ENCODE results near the gene PLEKHA8. TPM values are rescaled to one million over a fixed set of nuclear protein-coding genes. Genes with fewer than 3 reads are reported as not detected.

PLEKHA8 gene
- polyA plus RNA-seq, 3 donors: 18.6 to 22.3 (median 18.9) TPM

- no peak for DNase-seq (ENCODE audit: extremely low read depth in 1 of 11, low read depth in 9 of 11, low spot score in 4 of 11)
These were observed 18.0 kb downstream of the PLEKHA8 start for GRCh38 chr7:30046127-30046770.

GRCh38 chr7:30047124-30047523 lies 18.9 kb downstream of the PLEKHA8 start:
- DNase-seq (ENCODE audit: extremely low read depth in 1 of 11, low read depth in 9 of 11, low spot score in 4 of 11): no peak

GRCh38 chr7:30048582-30048981 lies 20.4 kb downstream of the PLEKHA8 start:
- DNase-seq (ENCODE audit: extremely low read depth in 1 of 11, low read depth in 9 of 11, low spot score in 4 of 11): no peak

GRCh38 chr7:30049173-30049572 lies 21.0 kb downstream of the PLEKHA8 start:
- no peak for DNase-seq (ENCODE audit: extremely low read depth in 1 of 11, low read depth in 9 of 11, low spot score in 4 of 11)

- DNase-seq (ENCODE audit: extremely low read depth in 1 of 11, low read depth in 9 of 11, low spot score in 4 of 11): no peak
These were observed 24.9 kb downstream of the PLEKHA8 start for GRCh38 chr7:30053068-30053467.

GRCh38 chr7:30057741-30058140 lies 29.5 kb downstream of the PLEKHA8 start:
- DNase-seq (ENCODE audit: extremely low read depth in 1 of 11, low read depth in 9 of 11, low spot score in 4 of 11): no peak

GRCh38 chr7:30061786-30062185 lies 33.6 kb downstream of the PLEKHA8 start:
- DNase-seq (ENCODE audit: extremely low read depth in 1 of 11, low read depth in 9 of 11, low spot score in 4 of 11): peak in 2 of 11 donors; percentile 5 to 12

- peak in 5 of 11 donors; percentile 12 to 46 (median 17) for DNase-seq (ENCODE audit: extremely low read depth in 1 of 11, low read depth in 9 of 11, low spot score in 4 of 11)
These were observed 34.4 kb downstream of the PLEKHA8 start for GRCh38 chr7:30062587-30062986.

GRCh38 chr7:30065746-30066145 lies 37.5 kb downstream of the PLEKHA8 start:
- DNase-seq (ENCODE audit: extremely low read depth in 1 of 11, low read depth in 9 of 11, low spot score in 4 of 11): no peak

- DNase-seq (ENCODE audit: extremely low read depth in 1 of 11, low read depth in 9 of 11, low spot score in 4 of 11): no peak
These were observed 38.5 kb downstream of the PLEKHA8 start for GRCh38 chr7:30066687-30067086.

GRCh38 chr7:30068117-30068516 lies 39.9 kb downstream of the PLEKHA8 start:
- DNase-seq (ENCODE audit: extremely low read depth in 1 of 11, low read depth in 9 of 11, low spot score in 4 of 11): no peak

GRCh38 chr7:30069096-30069867 lies 41.1 kb downstream of the PLEKHA8 start:
- DNase-seq (ENCODE audit: extremely low read depth in 1 of 11, low read depth in 9 of 11, low spot score in 4 of 11): no peak

GRCh38 chr7:30070052-30070451 lies 41.8 kb downstream of the PLEKHA8 start:
- DNase-seq (ENCODE audit: extremely low read depth in 1 of 11, low read depth in 9 of 11, low spot score in 4 of 11): no peak

- no peak for DNase-seq (ENCODE audit: extremely low read depth in 1 of 11, low read depth in 9 of 11, low spot score in 4 of 11)
These were observed 44.5 kb downstream of the PLEKHA8 start for GRCh38 chr7:30072735-30073134.

- peak in 3 of 11 donors; percentile 4 to 19 (median 17) for DNase-seq (ENCODE audit: extremely low read depth in 1 of 11, low read depth in 9 of 11, low spot score in 4 of 11)
These were observed 46.3 kb downstream of the PLEKHA8 start for GRCh38 chr7:30074422-30075030.

- no peak for DNase-seq (ENCODE audit: extremely low read depth in 1 of 11, low read depth in 9 of 11, low spot score in 4 of 11)
These were observed 48.2 kb downstream of the PLEKHA8 start for GRCh38 chr7:30076411-30076810.

GRCh38 chr7:30078280-30078679 lies 50.1 kb downstream of the PLEKHA8 start:
- DNase-seq (ENCODE audit: extremely low read depth in 1 of 11, low read depth in 9 of 11, low spot score in 4 of 11): no peak

- no peak for DNase-seq (ENCODE audit: extremely low read depth in 1 of 11, low read depth in 9 of 11, low spot score in 4 of 11)
These were observed 51.7 kb downstream of the PLEKHA8 start for GRCh38 chr7:30079880-30080279.

- DNase-seq (ENCODE audit: extremely low read depth in 1 of 11, low read depth in 9 of 11, low spot score in 4 of 11): no peak
These were observed 52.6 kb downstream of the PLEKHA8 start for GRCh38 chr7:30080818-30081217.

- DNase-seq (ENCODE audit: extremely low read depth in 1 of 11, low read depth in 9 of 11, low spot score in 4 of 11): no peak
These were observed 54.5 kb downstream of the PLEKHA8 start for GRCh38 chr7:30082686-30083085.
